HEK293 (cell line): ENCODE results near the gene C9orf78.

Source experiments
- CTCF ChIA-PET: fragments of 350-600 bp; formaldehyde crosslinking; extraction: SDS; loops from one replicate; lab custom pipeline; 2021; ENCODE audit warnings: antibody characterized with exemption; lab: Yijun Ruan, JAX
- POLR2A ChIA-PET: fragments of 300-600 bp; formaldehyde crosslinking; extraction: SDS; loops from one replicate; lab custom pipeline; 2020; ENCODE audit warnings: antibody characterized with exemption, inconsistent platforms; lab: Yijun Ruan, JAX
- H3K27ac ChIP-seq: fragments of 200-500 bp; sonication (Bioruptor generic); 2 replicates; pipeline ENCODE4 v1.5.1; 2014; ENCODE audit warnings: low read depth, low read length, control low read depth, inconsistent platforms; ENCODE audit errors: extremely low read depth
- H3K36me3 ChIP-seq, 2 experiments: fragments of 200-500 bp in 1 of 2; sonication (Bioruptor generic) in 1 of 2; 1 replicate in 1 of 2; 2 replicates in 1 of 2; pipeline ENCODE4 v1.5.1; 2014 to 2017; ENCODE audit warnings: inconsistent platforms in 2 of 2, low read length in 2 of 2; ENCODE audit not compliant: control insufficient read depth in 2 of 2, insufficient read depth in 1 of 2
- H3K4me1 ChIP-seq: fragments of 200-500 bp; sonication (Bioruptor generic); 2 replicates; pipeline ENCODE4 v1.5.1; 2014; ENCODE audit warnings: mild to moderate bottlenecking, low read length, inconsistent platforms; ENCODE audit not compliant: control insufficient read depth, insufficient read depth
- H3K4me3 ChIP-seq: 2 replicates; pipeline ENCODE4 v1.5.1; 2011; ENCODE audit warnings: low read depth, mild to moderate bottlenecking, control low read depth, low read length, moderate library complexity
- H3K9me3 ChIP-seq: fragments of 200-500 bp; sonication (Bioruptor generic); 2 replicates; pipeline ENCODE4 v1.5.1; 2014; ENCODE audit warnings: low read depth, low read length, inconsistent platforms; ENCODE audit not compliant: control insufficient read depth, insufficient read depth
- GFI1B ChIP-seq: fragments of 450-650 bp; formaldehyde crosslinking; IDR thresholded peaks from 2 replicates; pipeline ENCODE4 v1.5.1; 2016; ENCODE audit warnings: missing biosample characterization, missing genetic modification characterization
- GLI4 ChIP-seq: fragments of 450-650 bp; formaldehyde crosslinking; IDR thresholded peaks from 2 replicates; pipeline ENCODE4 v1.5.1; 2016; ENCODE audit warnings: missing biosample characterization, missing genetic modification characterization
- GLIS1 ChIP-seq: fragments of 450-650 bp; formaldehyde crosslinking; IDR thresholded peaks from 2 replicates; pipeline ENCODE4 v1.5.1; 2016; ENCODE audit warnings: missing biosample characterization, missing genetic modification characterization
- IKZF3 ChIP-seq: fragments of 450-650 bp; IDR thresholded peaks from 2 replicates; pipeline ENCODE4 v1.5.0; 2018; ENCODE audit warnings: missing biosample characterization, mild to moderate bottlenecking, missing genetic modification characterization, moderate library complexity
- PRDM4 ChIP-seq: fragments of 450-650 bp; formaldehyde crosslinking; IDR thresholded peaks from 2 replicates; pipeline ENCODE4 v1.5.1; 2017; ENCODE audit warnings: missing biosample characterization, missing genetic modification characterization
- RBAK ChIP-seq: fragments of 450-650 bp; formaldehyde crosslinking; IDR thresholded peaks from 2 replicates; pipeline ENCODE4 v1.5.1; 2016; ENCODE audit warnings: missing biosample characterization, missing genetic modification characterization
- SALL2 ChIP-seq: fragments of 450-650 bp; formaldehyde crosslinking; IDR thresholded peaks from 2 replicates; pipeline ENCODE4 v1.5.0; 2017; ENCODE audit warnings: missing biosample characterization, mild to moderate bottlenecking, missing genetic modification characterization, borderline replicate concordance
- ZBTB44 ChIP-seq: fragments of 450-650 bp; IDR thresholded peaks from 2 replicates; pipeline ENCODE4 v1.5.1; 2018; ENCODE audit warnings: missing biosample characterization, mild to moderate bottlenecking, missing genetic modification characterization
- ZIC2 ChIP-seq: fragments of 450-650 bp; formaldehyde crosslinking; IDR thresholded peaks from 2 replicates; pipeline ENCODE4 v1.5.1; 2016; ENCODE audit warnings: missing biosample characterization, missing genetic modification characterization
- ZNF211 ChIP-seq: fragments of 450-650 bp; formaldehyde crosslinking; IDR thresholded peaks from 2 replicates; pipeline ENCODE4 v1.5.1; 2016; ENCODE audit warnings: low read depth, missing biosample characterization, missing genetic modification characterization
- ZNF23 ChIP-seq: fragments of 450-650 bp; formaldehyde crosslinking; IDR thresholded peaks from 2 replicates; pipeline ENCODE4 v1.5.1; 2016; ENCODE audit warnings: missing biosample characterization, missing genetic modification characterization, borderline replicate concordance
- ZNF239 ChIP-seq: fragments of 450-650 bp; formaldehyde crosslinking; IDR thresholded peaks from 2 replicates; pipeline ENCODE4 v1.5.1; 2016; ENCODE audit warnings: missing biosample characterization, missing genetic modification characterization
- ZNF311 ChIP-seq: fragments of 450-650 bp; formaldehyde crosslinking; IDR thresholded peaks from 2 replicates; pipeline ENCODE4 v1.5.1; 2017; ENCODE audit warnings: missing biosample characterization, missing genetic modification characterization, borderline replicate concordance
- ZNF404 ChIP-seq: fragments of 450-650 bp; formaldehyde crosslinking; IDR thresholded peaks from 2 replicates; pipeline ENCODE4 v1.5.1; 2017; ENCODE audit warnings: missing biosample characterization, missing genetic modification characterization
- ZNF423 ChIP-seq: fragments of 450-650 bp; formaldehyde crosslinking; IDR thresholded peaks from 2 replicates; pipeline ENCODE4 v1.5.1; 2016; ENCODE audit warnings: missing biosample characterization, missing genetic modification characterization
- ZNF426 ChIP-seq: fragments of 450-650 bp; formaldehyde crosslinking; IDR thresholded peaks from 2 replicates; pipeline ENCODE4 v1.5.1; 2017; ENCODE audit warnings: missing biosample characterization, missing genetic modification characterization, mild to moderate bottlenecking, inconsistent platforms, moderate library complexity
- ZNF501 ChIP-seq: fragments of 450-650 bp; formaldehyde crosslinking; IDR thresholded peaks from 2 replicates; pipeline ENCODE4 v1.5.1; 2016; ENCODE audit warnings: missing biosample characterization, missing genetic modification characterization
- ZNF521 ChIP-seq: fragments of 450-650 bp; formaldehyde crosslinking; IDR thresholded peaks from 2 replicates; pipeline ENCODE4 v1.5.1; 2017; ENCODE audit warnings: missing biosample characterization, mild to moderate bottlenecking, missing genetic modification characterization
- ZNF544 ChIP-seq: fragments of 450-650 bp; formaldehyde crosslinking; IDR thresholded peaks from 2 replicates; pipeline ENCODE4 v1.5.0; 2017; ENCODE audit warnings: missing biosample characterization, missing genetic modification characterization
- ZNF658 ChIP-seq: fragments of 450-650 bp; formaldehyde crosslinking; IDR thresholded peaks from 2 replicates; pipeline ENCODE4; 2016; ENCODE audit warnings: missing biosample characterization, missing genetic modification characterization
- TF ChIP-seq, protein P1 (sequence below): sonication (generic); formaldehyde crosslinking; IDR thresholded peaks from 2 replicates; pipeline ENCODE4 v1.8.1; 2022; ENCODE audit warnings: mild to moderate bottlenecking, moderate library complexity, missing genetic modification reagents
- TF ChIP-seq, protein P2 (sequence below): fragments of 450-650 bp; formaldehyde crosslinking; IDR thresholded peaks from 2 replicates; pipeline ENCODE4 v1.5.1; 2016; ENCODE audit warnings: missing biosample characterization, missing genetic modification characterization
- TF ChIP-seq, protein P3 (sequence below): fragments of 450-650 bp; formaldehyde crosslinking; IDR thresholded peaks from 2 replicates; pipeline ENCODE4 v1.5.1; 2016; ENCODE audit warnings: missing biosample characterization, missing genetic modification characterization

Gene C9orf78

DNA sequence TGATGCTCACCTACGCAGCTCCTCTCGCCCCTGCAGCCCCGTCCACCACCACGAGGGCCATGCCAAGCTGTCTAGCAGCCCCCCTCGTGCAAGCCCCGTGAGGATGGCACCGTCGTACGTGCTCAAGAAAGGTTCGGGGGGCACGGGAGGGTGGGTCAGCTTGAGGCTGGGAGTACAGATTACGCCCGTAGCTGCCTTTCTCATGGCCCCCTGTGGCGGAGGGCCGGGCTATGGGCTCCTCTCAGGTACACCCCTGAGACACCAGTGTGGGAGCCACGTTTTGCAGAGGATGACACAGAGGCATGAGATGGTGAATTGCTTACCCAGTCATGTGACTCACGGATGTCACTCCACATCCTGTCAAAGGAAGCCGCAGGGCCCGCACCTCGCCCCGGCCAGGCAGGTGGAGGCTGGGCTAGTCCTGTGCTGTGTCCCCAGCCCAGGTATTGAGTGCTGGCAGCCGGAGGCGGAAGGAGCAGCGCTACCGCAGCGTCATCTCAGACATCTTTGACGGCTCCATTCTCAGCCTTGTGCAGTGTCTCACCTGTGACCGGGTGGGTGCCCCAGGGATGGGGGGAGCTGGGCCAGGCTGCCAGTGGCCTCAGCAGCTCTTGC is 33.9 kb upstream of the C9orf78 start:
- no peak for TF ChIP-seq SALL2 (tag by site-specific recombination)
- no peak for TF ChIP-seq ZNF544 (tag by site-specific recombination)
- no peak for TF ChIP-seq ZNF311 (tag by site-specific recombination)
- TF ChIP-seq, protein P1, sequence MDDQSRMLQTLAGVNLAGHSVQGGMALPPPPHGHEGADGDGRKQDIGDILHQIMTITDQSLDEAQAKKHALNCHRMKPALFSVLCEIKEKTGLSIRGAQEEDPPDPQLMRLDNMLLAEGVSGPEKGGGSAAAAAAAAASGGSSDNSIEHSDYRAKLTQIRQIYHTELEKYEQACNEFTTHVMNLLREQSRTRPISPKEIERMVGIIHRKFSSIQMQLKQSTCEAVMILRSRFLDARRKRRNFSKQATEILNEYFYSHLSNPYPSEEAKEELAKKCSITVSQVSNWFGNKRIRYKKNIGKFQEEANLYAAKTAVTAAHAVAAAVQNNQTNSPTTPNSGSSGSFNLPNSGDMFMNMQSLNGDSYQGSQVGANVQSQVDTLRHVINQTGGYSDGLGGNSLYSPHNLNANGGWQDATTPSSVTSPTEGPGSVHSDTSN (CRISPR knock-in tag): no peak
- no peak for TF ChIP-seq IKZF3 (tag by site-specific recombination)
- no peak for TF ChIP-seq ZBTB44 (tag by site-specific recombination)
- TF ChIP-seq GLI4 (tag by site-specific recombination): no peak
- no peak for TF ChIP-seq ZNF423 (tag by site-specific recombination)
- no peak for TF ChIP-seq ZNF426
- TF ChIP-seq ZNF23: no peak
- no peak for TF ChIP-seq ZIC2
- no peak for TF ChIP-seq ZNF211 (tag by site-specific recombination)
- no peak for TF ChIP-seq GFI1B
- no peak for TF ChIP-seq ZNF658
- TF ChIP-seq ZNF239 (tag by site-specific recombination): no peak
- no peak for TF ChIP-seq ZNF404 (tag by site-specific recombination)
- no peaks in the 10 kb centered on the region for H3K4me1 ChIP-seq
- ChIA-PET CTCF (interaction anchor here (0.6 to 1.5 kb wide), 3 partner anchors 18 to 337 kb away, joined by 3 read pairs; no protein-coding TSS in a partner anchor), POLR2A (interaction anchor here (0.5 to 1.1 kb wide), 2 partner anchors 16 to 18 kb away, joined by 3 read pairs; no protein-coding TSS in a partner anchor)
- no peak overlapping the region for H3K4me3 ChIP-seq
- H3K36me3 ChIP-seq: peaks cover 0 to 20% of the 10 kb centered on the region in 2 experiments; a peak in 2 of 3 replicates
- no peak overlapping the region for H3K27ac ChIP-seq
- H3K9me3 ChIP-seq: no peaks in the 10 kb centered on the region

GRCh38 chr9:129868023-129868871 is 33.2 kb upstream of the C9orf78 start:
- H3K9me3 ChIP-seq: no peaks in the 10 kb centered on the region
- H3K27ac ChIP-seq: no peak overlapping the region
- H3K4me3 ChIP-seq: no peak overlapping the region
- ChIA-PET POLR2A (interaction anchor here (1.1 kb wide), 1 partner anchor 17 kb away, joined by 3 read pairs; no protein-coding TSS in a partner anchor), CTCF (interaction anchor here (0.6 to 1.5 kb wide), 3 partner anchors 15 to 55 kb away, joined by 3 read pairs; no protein-coding TSS in a partner anchor)
- no peaks in the 10 kb centered on the region for H3K4me1 ChIP-seq
- H3K36me3 ChIP-seq: peaks cover 0 to 16% of the 10 kb centered on the region in 2 experiments; a peak in 2 of 3 replicates
- TF ChIP-seq GLIS1 (tag by site-specific recombination) (no peak), RBAK (no peak), ZNF521 (tag by site-specific recombination) (no peak), ZNF501 (tag by site-specific recombination) (no peak), PRDM4 (tag by site-specific recombination) (no peak)
- TF ChIP-seq, protein P2, sequence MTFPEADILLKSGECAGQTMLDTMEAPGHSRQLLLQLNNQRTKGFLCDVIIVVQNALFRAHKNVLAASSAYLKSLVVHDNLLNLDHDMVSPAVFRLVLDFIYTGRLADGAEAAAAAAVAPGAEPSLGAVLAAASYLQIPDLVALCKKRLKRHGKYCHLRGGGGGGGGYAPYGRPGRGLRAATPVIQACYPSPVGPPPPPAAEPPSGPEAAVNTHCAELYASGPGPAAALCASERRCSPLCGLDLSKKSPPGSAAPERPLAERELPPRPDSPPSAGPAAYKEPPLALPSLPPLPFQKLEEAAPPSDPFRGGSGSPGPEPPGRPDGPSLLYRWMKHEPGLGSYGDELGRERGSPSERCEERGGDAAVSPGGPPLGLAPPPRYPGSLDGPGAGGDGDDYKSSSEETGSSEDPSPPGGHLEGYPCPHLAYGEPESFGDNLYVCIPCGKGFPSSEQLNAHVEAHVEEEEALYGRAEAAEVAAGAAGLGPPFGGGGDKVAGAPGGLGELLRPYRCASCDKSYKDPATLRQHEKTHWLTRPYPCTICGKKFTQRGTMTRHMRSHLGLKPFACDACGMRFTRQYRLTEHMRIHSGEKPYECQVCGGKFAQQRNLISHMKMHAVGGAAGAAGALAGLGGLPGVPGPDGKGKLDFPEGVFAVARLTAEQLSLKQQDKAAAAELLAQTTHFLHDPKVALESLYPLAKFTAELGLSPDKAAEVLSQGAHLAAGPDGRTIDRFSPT: no peak
- TF ChIP-seq, protein P3, sequence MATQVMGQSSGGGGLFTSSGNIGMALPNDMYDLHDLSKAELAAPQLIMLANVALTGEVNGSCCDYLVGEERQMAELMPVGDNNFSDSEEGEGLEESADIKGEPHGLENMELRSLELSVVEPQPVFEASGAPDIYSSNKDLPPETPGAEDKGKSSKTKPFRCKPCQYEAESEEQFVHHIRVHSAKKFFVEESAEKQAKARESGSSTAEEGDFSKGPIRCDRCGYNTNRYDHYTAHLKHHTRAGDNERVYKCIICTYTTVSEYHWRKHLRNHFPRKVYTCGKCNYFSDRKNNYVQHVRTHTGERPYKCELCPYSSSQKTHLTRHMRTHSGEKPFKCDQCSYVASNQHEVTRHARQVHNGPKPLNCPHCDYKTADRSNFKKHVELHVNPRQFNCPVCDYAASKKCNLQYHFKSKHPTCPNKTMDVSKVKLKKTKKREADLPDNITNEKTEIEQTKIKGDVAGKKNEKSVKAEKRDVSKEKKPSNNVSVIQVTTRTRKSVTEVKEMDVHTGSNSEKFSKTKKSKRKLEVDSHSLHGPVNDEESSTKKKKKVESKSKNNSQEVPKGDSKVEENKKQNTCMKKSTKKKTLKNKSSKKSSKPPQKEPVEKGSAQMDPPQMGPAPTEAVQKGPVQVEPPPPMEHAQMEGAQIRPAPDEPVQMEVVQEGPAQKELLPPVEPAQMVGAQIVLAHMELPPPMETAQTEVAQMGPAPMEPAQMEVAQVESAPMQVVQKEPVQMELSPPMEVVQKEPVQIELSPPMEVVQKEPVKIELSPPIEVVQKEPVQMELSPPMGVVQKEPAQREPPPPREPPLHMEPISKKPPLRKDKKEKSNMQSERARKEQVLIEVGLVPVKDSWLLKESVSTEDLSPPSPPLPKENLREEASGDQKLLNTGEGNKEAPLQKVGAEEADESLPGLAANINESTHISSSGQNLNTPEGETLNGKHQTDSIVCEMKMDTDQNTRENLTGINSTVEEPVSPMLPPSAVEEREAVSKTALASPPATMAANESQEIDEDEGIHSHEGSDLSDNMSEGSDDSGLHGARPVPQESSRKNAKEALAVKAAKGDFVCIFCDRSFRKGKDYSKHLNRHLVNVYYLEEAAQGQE: no peak
